ENCODE data around the gene UTS2R.
"Not testable (repeated sequence)": the region's sequence is repeated elsewhere in the genome, so short reads cannot be mapped to it uniquely, and the experiment has no call there.

UTS2R gene

GRCh38 chr17:82353484-82353883 is 18.1 kb upstream of the UTS2R start:
- DNase-seq (ENCODE audit: low read depth in 1 of 2, low spot score in 1 of 2) = no peak

GRCh38 chr17:82354804-82355308 is 16.7 kb upstream of the UTS2R start:
- DNase-seq (ENCODE audit: low read depth in 1 of 2, low spot score in 1 of 2) = no peak

GRCh38 chr17:82355770-82356427 is 15.7 kb upstream of the UTS2R start:
- no peak for DNase-seq (ENCODE audit: low read depth in 1 of 2, low spot score in 1 of 2)

- DNase-seq (ENCODE audit: low read depth in 1 of 2, low spot score in 1 of 2) = no peak
Observed at GRCh38 chr17:82356845-82357355, 14.7 kb upstream of the UTS2R start.

GRCh38 chr17:82357394-82357793 is 14.2 kb upstream of the UTS2R start:
- no peak for DNase-seq (ENCODE audit: low read depth in 1 of 2, low spot score in 1 of 2)

- DNase-seq (ENCODE audit: low read depth in 1 of 2, low spot score in 1 of 2) = no peak
Observed at GRCh38 chr17:82358465-82359350, 12.9 kb upstream of the UTS2R start, which contains the start of gene TEX19. Gene TEX19, plus strand, starts transcription at chr17:82359247. Its CDS starts 2,904 bp downstream, at chr17:82362151.

GRCh38 chr17:82359451-82360074 is 12.0 kb upstream of the UTS2R start:
- DNase-seq (ENCODE audit: low read depth in 1 of 2, low spot score in 1 of 2) = not testable (repeated sequence)

- DNase-seq (ENCODE audit: low read depth in 1 of 2, low spot score in 1 of 2) = no peak
Observed at GRCh38 chr17:82361885-82362633, 9.5 kb upstream of the UTS2R start.

- DNase-seq (ENCODE audit: low read depth in 1 of 2, low spot score in 1 of 2) = no peak
Observed at GRCh38 chr17:82365606-82366295, 5.8 kb upstream of the UTS2R start.

GRCh38 chr17:82366749-82367148 is 4.8 kb upstream of the UTS2R start:
- DNase-seq (ENCODE audit: low read depth in 1 of 2, low spot score in 1 of 2) = no peak

GRCh38 chr17:82367724-82368524 is 3.6 kb upstream of the UTS2R start:
- no peak for DNase-seq (ENCODE audit: low read depth in 1 of 2, low spot score in 1 of 2)

GRCh38 chr17:82369211-82369610 is 2.4 kb upstream of the UTS2R start:
- no peak for DNase-seq (ENCODE audit: low read depth in 1 of 2, low spot score in 1 of 2)

- DNase-seq (ENCODE audit: low read depth in 1 of 2, low spot score in 1 of 2) = no peak
Observed at GRCh38 chr17:82370471-82371332, 863 bp upstream of the UTS2R start.

- DNase-seq (ENCODE audit: low read depth in 1 of 2, low spot score in 1 of 2) = no peak
Observed at GRCh38 chr17:82372249-82373071, 895 bp downstream of the UTS2R start.

GRCh38 chr17:82373072-82373452 is 1.5 kb downstream of the UTS2R start:
- not testable (repeated sequence) for DNase-seq (ENCODE audit: low read depth in 1 of 2, low spot score in 1 of 2)

GRCh38 chr17:82373731-82374625 is 2.4 kb downstream of the UTS2R start:
- DNase-seq (ENCODE audit: low read depth in 1 of 2, low spot score in 1 of 2) = no peak

Data from activated T-helper 1 cell treated with anti-CD3 and anti-CD28 coated beads, Interleukin-2, amount 50 U/mL, for 16 hours (primary cell).